ENCODE results near the gene HOXA4.

Gene HOXA4

DNA sequence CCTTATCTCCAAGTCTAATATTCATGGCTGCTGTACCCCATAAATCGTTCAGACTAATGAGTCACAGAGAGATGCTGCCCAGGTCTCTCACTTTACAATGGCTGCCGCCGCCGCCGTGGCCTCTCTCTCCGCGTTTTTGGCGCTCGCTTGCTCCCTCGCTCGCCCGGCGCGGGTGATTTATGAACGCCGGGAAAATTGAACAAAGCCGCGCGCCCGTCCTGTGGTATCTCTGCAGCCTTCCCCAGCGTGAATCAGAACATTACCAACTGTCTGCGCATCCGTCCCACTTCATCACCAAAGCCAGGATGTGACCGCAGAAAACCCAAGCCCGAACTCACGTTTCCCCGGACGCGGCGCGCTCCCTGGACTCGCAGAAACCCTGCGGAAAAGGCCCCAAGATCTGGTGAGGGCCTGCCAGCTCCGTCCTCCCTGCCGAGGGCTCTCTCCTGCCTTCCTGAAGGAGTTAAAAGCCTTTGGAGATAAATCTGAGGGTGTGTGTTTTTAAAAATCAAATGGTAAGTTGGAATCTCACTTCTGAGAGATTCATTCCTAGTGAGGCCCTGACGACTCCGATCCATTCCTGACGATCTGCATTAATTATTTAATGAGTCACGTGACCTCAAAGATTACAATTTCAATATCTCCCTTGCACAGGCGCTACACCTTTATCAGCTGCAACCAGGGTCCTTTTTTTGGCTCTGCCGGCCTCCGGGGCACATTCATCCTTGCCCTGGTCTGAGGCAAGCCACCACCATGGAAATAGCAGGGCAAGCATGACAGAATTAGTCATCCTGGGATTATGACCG, 6.3 kb downstream of the HOXA4 start:
- Histone ChIP-seq H2BK12ac (ENCODE audit: low read length in 2 of 2) (no peak overlapping the region), H3K23ac (ENCODE audit: low read length in 2 of 2) (no peak overlapping the region), H3K9ac (ENCODE audit: low read length) (peak overlapping the region; percentile 42), H3K79me1 (replicated peaks; ENCODE audit: low read length, poor library complexity, severe bottlenecking) (no peaks in the 10 kb centered on the region), H3K27ac (ENCODE audit: low read length, poor library complexity, severe bottlenecking) (peak overlapping the region; percentile 99), H3K14ac (ENCODE audit: low read length in 2 of 2) (no peak overlapping the region), H4K8ac (ENCODE audit: low read length) (no peak overlapping the region), H3K36me3 (ENCODE audit: control insufficient read depth in 1 of 2, insufficient read depth in 2 of 2, low read depth in 1 of 2, low read length in 2 of 2) (peaks cover 10 to 51% of the 10 kb centered on the region in 2 experiments), H3K27me3 (ENCODE audit: control insufficient read depth in 1 of 2, insufficient read depth in 1 of 2, low read length in 2 of 2) (no peaks in the 10 kb centered on the region), H3K9me3 (ENCODE audit: control insufficient read depth, low read length) (no peaks in the 10 kb centered on the region), H2BK15ac (ENCODE audit: low read depth, poor library complexity, severe bottlenecking) (no peak overlapping the region), H3K4ac (ENCODE audit: low read depth in 1 of 2, low read length in 2 of 2) (no peak overlapping the region), H2BK120ac (ENCODE audit: low read depth, low read length) (no peak overlapping the region), H3K18ac (ENCODE audit: low read depth in 1 of 2, low read length in 2 of 2) (no peak overlapping the region), H4K91ac (ENCODE audit: low read length) (no peak overlapping the region), H3K4me1 (ENCODE audit: control insufficient read depth, insufficient read depth, low read depth, low read length) (peaks cover 17% of the 10 kb centered on the region), H2AK5ac (ENCODE audit: low read length, severe bottlenecking) (peak overlapping the region; percentile 49), H3K4me3 (ENCODE audit: insufficient read depth in 1 of 2, low read depth in 1 of 2, low read length in 2 of 2) (peak overlapping the region in 1 of 2 experiments; percentile 54), H2AFZ (ENCODE audit: low read depth, low read length) (no peak overlapping the region), H3K4me2 (ENCODE audit: low read length, poor library complexity, severe bottlenecking) (peak overlapping the region; percentile 86), H2BK5ac (ENCODE audit: low read depth, low read length, poor library complexity, severe bottlenecking) (no peak overlapping the region)
- peak; percentile 76 for DNase-seq
- WGBS, result 6% methylated on average over 42 of the region's 43 CpGs

DNA sequence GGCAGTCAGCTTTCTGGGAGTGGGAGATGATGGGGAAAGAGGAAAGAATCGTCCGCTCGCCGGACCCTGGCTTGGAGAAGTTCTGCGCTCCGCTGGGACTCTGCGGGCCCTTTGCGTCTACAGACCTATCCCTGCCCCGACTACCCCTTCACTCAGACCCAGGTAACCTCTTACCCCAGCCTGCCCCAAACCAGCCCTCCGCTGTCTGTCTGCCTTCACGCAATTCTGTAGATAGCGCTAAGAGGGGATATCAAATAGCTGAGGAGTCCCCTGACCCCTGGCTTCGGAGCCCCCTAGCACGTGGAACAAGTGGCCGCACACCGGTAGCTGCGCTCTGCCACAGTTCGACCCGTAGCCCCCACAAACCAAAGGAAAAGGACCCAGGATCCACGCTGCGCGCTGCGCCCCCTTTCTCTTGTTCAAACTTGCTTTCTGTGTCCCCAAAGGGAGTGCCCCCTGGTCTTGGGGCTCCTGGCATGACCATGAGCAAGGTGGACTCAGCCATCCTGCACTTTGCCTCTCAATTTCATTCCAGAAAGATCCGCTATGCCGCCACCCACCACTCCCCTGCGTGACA, 7.0 kb downstream of the HOXA4 start:
- Histone ChIP-seq H3K4me1 (ENCODE audit: control insufficient read depth, insufficient read depth, low read depth, low read length) (peaks cover 15% of the 10 kb centered on the region), H3K9me3 (ENCODE audit: control insufficient read depth, low read length) (no peaks in the 10 kb centered on the region), H2BK120ac (ENCODE audit: low read depth, low read length) (no peak overlapping the region), H3K4me3 (ENCODE audit: insufficient read depth in 1 of 2, low read depth in 1 of 2, low read length in 2 of 2) (peak overlapping the region in 1 of 2 experiments; percentile 78), H2BK12ac (ENCODE audit: low read length in 2 of 2) (peak overlapping the region; percentile 46 to 67), H3K36me3 (ENCODE audit: control insufficient read depth in 1 of 2, insufficient read depth in 2 of 2, low read depth in 1 of 2, low read length in 2 of 2) (peaks cover 10 to 50% of the 10 kb centered on the region in 2 experiments), H3K23ac (ENCODE audit: low read length in 2 of 2) (peak overlapping the region in 1 of 2 experiments; percentile 46), H3K27me3 (ENCODE audit: control insufficient read depth in 1 of 2, insufficient read depth in 1 of 2, low read length in 2 of 2) (no peaks in the 10 kb centered on the region), H3K79me1 (replicated peaks; ENCODE audit: low read length, poor library complexity, severe bottlenecking) (no peaks in the 10 kb centered on the region), H4K91ac (ENCODE audit: low read length) (peak overlapping the region; percentile 22), H2BK5ac (ENCODE audit: low read depth, low read length, poor library complexity, severe bottlenecking) (peak overlapping the region; percentile 98), H3K4ac (ENCODE audit: low read depth in 1 of 2, low read length in 2 of 2) (no peak overlapping the region), H2AK5ac (ENCODE audit: low read length, severe bottlenecking) (peak overlapping the region; percentile 100), H3K18ac (ENCODE audit: low read depth in 1 of 2, low read length in 2 of 2) (peak overlapping the region in 1 of 2 experiments; percentile 21), H3K14ac (ENCODE audit: low read length in 2 of 2) (no peak overlapping the region), H2BK15ac (ENCODE audit: low read depth, poor library complexity, severe bottlenecking) (no peak overlapping the region), H3K9ac (ENCODE audit: low read length) (no peak overlapping the region), H4K8ac (ENCODE audit: low read length) (no peak overlapping the region), H3K27ac (ENCODE audit: low read length, poor library complexity, severe bottlenecking) (peak overlapping the region; percentile 99), H2AFZ (ENCODE audit: low read depth, low read length) (no peak overlapping the region), H3K4me2 (ENCODE audit: low read length, poor library complexity, severe bottlenecking) (peak overlapping the region; percentile 86)
- 33% methylated on average over 21 of the region's 26 CpGs for WGBS
- DNase-seq, result no peak

DNA sequence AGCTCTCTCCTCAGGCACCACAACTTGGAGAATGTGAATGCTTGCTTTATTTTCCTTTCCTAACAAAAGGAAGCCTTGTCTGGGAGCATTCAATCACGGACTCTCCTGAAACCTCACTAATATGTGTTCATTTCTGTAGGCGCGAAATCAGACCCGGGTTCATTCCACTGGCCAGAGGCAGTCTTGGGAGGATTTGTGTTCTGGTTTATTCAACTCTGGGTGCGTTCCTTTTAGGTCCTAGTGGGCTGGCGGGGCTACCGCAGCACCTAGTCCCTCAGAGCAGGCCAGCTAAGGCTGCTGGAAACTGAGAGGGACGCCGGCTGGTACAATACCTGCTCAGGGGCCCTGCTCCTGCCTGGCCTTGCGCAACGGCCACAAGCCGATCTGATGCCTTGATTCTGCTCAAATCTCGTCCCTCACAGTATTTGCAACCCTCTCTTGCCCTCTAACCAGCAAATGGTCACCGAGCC, 7.5 kb downstream of the HOXA4 start:
- Histone ChIP-seq H4K8ac (ENCODE audit: low read length) (no peak overlapping the region), H2BK15ac (ENCODE audit: low read depth, poor library complexity, severe bottlenecking) (no peak overlapping the region), H3K18ac (ENCODE audit: low read depth in 1 of 2, low read length in 2 of 2) (peak overlapping the region in 1 of 2 experiments; percentile 21), H3K4ac (ENCODE audit: low read depth in 1 of 2, low read length in 2 of 2) (no peak overlapping the region), H3K23ac (ENCODE audit: low read length in 2 of 2) (peak overlapping the region in 1 of 2 experiments; percentile 85), H4K91ac (ENCODE audit: low read length) (no peak overlapping the region), H3K4me1 (ENCODE audit: control insufficient read depth, insufficient read depth, low read depth, low read length) (peaks cover 16% of the 10 kb centered on the region), H2AK5ac (ENCODE audit: low read length, severe bottlenecking) (peak overlapping the region; percentile 100), H2BK5ac (ENCODE audit: low read depth, low read length, poor library complexity, severe bottlenecking) (peak overlapping the region; percentile 98), H3K4me2 (ENCODE audit: low read length, poor library complexity, severe bottlenecking) (peak overlapping the region; percentile 86), H3K9me3 (ENCODE audit: control insufficient read depth, low read length) (no peaks in the 10 kb centered on the region), H2BK120ac (ENCODE audit: low read depth, low read length) (no peak overlapping the region), H3K27ac (ENCODE audit: low read length, poor library complexity, severe bottlenecking) (peak overlapping the region; percentile 99), H3K79me1 (replicated peaks; ENCODE audit: low read length, poor library complexity, severe bottlenecking) (no peaks in the 10 kb centered on the region), H3K27me3 (ENCODE audit: control insufficient read depth in 1 of 2, insufficient read depth in 1 of 2, low read length in 2 of 2) (no peaks in the 10 kb centered on the region), H2AFZ (ENCODE audit: low read depth, low read length) (no peak overlapping the region), H3K9ac (ENCODE audit: low read length) (peak overlapping the region; percentile 13), H3K4me3 (ENCODE audit: insufficient read depth in 1 of 2, low read depth in 1 of 2, low read length in 2 of 2) (peak overlapping the region in 1 of 2 experiments; percentile 78), H2BK12ac (ENCODE audit: low read length in 2 of 2) (peak overlapping the region in 1 of 2 experiments; percentile 67), H3K14ac (ENCODE audit: low read length in 2 of 2) (no peak overlapping the region), H3K36me3 (ENCODE audit: control insufficient read depth in 1 of 2, insufficient read depth in 2 of 2, low read depth in 1 of 2, low read length in 2 of 2) (peaks cover 10 to 53% of the 10 kb centered on the region in 2 experiments)
- DNase-seq, result peak; percentile 10
- WGBS, result 9% methylated on average over 8 of the region's 14 CpGs
